ENCODE results near the gene SDHA. TPM values are rescaled to one million over a fixed set of nuclear protein-coding genes. Genes with fewer than 3 reads are reported as not detected.
"Not testable (repeated sequence)": the region's sequence is repeated elsewhere in the genome, so short reads cannot be mapped to it uniquely, and the experiment has no call there.

The SDHA gene
- total RNA-seq, 2 experiments from 2014 or later, result 144 to 150 TPM

- H3K36me3 Mint-ChIP-seq (ENCODE audit: low read depth), result peaks cover 28% of the 10 kb centered on the region
- DNase-seq, result no peak
- no peak overlapping the region for H3K4me3 Mint-ChIP-seq
- ChIA-PET CTCF (no interaction called here), POLR2A (no interaction called here)
- peaks cover 5% of the 10 kb centered on the region for H3K4me1 Mint-ChIP-seq
- H3K27ac Mint-ChIP-seq, result no peak overlapping the region
- no peaks in the 10 kb centered on the region for H3K27me3 Mint-ChIP-seq
- no peaks in the 10 kb centered on the region for H3K9me3 Mint-ChIP-seq
These were observed 11.1 kb upstream of the SDHA start for GRCh38 chr5:206927-207536.

GRCh38 chr5:207599-207998 is 10.5 kb upstream of the SDHA start:
- H3K9me3 Mint-ChIP-seq, result no peaks in the 10 kb centered on the region
- ChIA-PET POLR2A (no interaction called here), CTCF (no interaction called here)
- H3K36me3 Mint-ChIP-seq (ENCODE audit: low read depth), result peaks cover 27% of the 10 kb centered on the region
- peaks cover 5% of the 10 kb centered on the region for H3K4me1 Mint-ChIP-seq
- no peak for DNase-seq
- H3K27ac Mint-ChIP-seq, result no peak overlapping the region
- no peaks in the 10 kb centered on the region for H3K27me3 Mint-ChIP-seq
- H3K4me3 Mint-ChIP-seq, result no peak overlapping the region

GRCh38 chr5:208449-209114 is 9.5 kb upstream of the SDHA start:
- Mint-ChIP-seq H3K36me3 (ENCODE audit: low read depth) (peaks cover 26% of the 10 kb centered on the region), H3K27ac (no peak overlapping the region), H3K4me3 (no peak overlapping the region), H3K9me3 (no peaks in the 10 kb centered on the region), H3K27me3 (no peaks in the 10 kb centered on the region), H3K4me1 (peaks cover 5% of the 10 kb centered on the region)
- POLR2A ChIA-PET, result interaction anchor here (0.6 kb wide), 1 partner anchor 336 kb away, joined by 3 read pairs; no protein-coding TSS in a partner anchor
- no peak for DNase-seq
- CTCF ChIA-PET, result no interaction called here

- Mint-ChIP-seq H3K4me3 (no peak overlapping the region), H3K27ac (no peak overlapping the region), H3K4me1 (peaks cover 36% of the 10 kb centered on the region), H3K9me3 (no peaks in the 10 kb centered on the region), H3K36me3 (ENCODE audit: low read depth) (peaks cover 31% of the 10 kb centered on the region), H3K27me3 (no peaks in the 10 kb centered on the region)
- POLR2A ChIA-PET, result no interaction called here
- CTCF ChIA-PET, result interaction anchor here (1.2 kb wide), 1 partner anchor 25 kb away, joined by 4 read pairs; no protein-coding TSS in a partner anchor
- DNase-seq, result no peak
These were observed 4.2 kb upstream of the SDHA start for GRCh38 chr5:213803-214395.

GRCh38 chr5:215256-215655 is 2.9 kb upstream of the SDHA start:
- DNase-seq, H3K27me3 Mint-ChIP-seq, CTCF ChIA-PET, H3K9me3 Mint-ChIP-seq, POLR2A ChIA-PET, H3K4me3 Mint-ChIP-seq: not testable (repeated sequence)
- Mint-ChIP-seq H3K36me3 (ENCODE audit: low read depth) (peaks cover 33% of the 10 kb centered on the region), H3K27ac (peak overlapping the region; percentile 56), H3K4me1 (peaks cover 36% of the 10 kb centered on the region)

- H3K27me3 Mint-ChIP-seq, DNase-seq, H3K9me3 Mint-ChIP-seq, H3K27ac Mint-ChIP-seq, POLR2A ChIA-PET, CTCF ChIA-PET, H3K4me3 Mint-ChIP-seq: not testable (repeated sequence)
- peaks cover 32% of the 10 kb centered on the region for H3K36me3 Mint-ChIP-seq (ENCODE audit: low read depth)
- peaks cover 41% of the 10 kb centered on the region for H3K4me1 Mint-ChIP-seq
These were observed 2.0 kb upstream of the SDHA start for GRCh38 chr5:216076-216475.

- Mint-ChIP-seq H3K4me3 (peak overlapping the region; percentile 90), H3K4me1 (peaks cover 64% of the 10 kb centered on the region), H3K9me3 (no peaks in the 10 kb centered on the region), H3K36me3 (ENCODE audit: low read depth) (peaks cover 45% of the 10 kb centered on the region), H3K27ac (peak overlapping the region; percentile 94), H3K27me3 (no peaks in the 10 kb centered on the region)
- ChIA-PET CTCF (interaction anchor here (1.0 to 2.0 kb wide), 6 partner anchors 27 to 228 kb away, joined by 3 to 11 read pairs (median 4); partner anchors contain the start of genes LRRC14B and PDCD6), POLR2A (interaction anchor here (1.0 to 3.0 kb wide), 16 partner anchors 13 to 309 kb away, joined by 3 to 28 read pairs (median 3); partner anchors contain the start of genes LRRC14B and PDCD6)
- peak; percentile 34 for DNase-seq
These were observed 554 bp downstream of the SDHA start for GRCh38 chr5:218457-219291.

- CTCF ChIA-PET, result interaction anchor here (1.2 to 1.3 kb wide), 3 partner anchors 28 to 227 kb away, joined by 4 to 5 read pairs (median 4); partner anchors contain the start of genes LRRC14B and PDCD6
- H3K4me3 Mint-ChIP-seq, result peak overlapping the region; percentile 90
- H3K9me3 Mint-ChIP-seq, result no peaks in the 10 kb centered on the region
- DNase-seq, result peak; percentile 39
- H3K27me3 Mint-ChIP-seq, result no peaks in the 10 kb centered on the region
- H3K36me3 Mint-ChIP-seq (ENCODE audit: low read depth), result peaks cover 45% of the 10 kb centered on the region
- H3K4me1 Mint-ChIP-seq, result peaks cover 61% of the 10 kb centered on the region
- H3K27ac Mint-ChIP-seq, result peak overlapping the region; percentile 94
- POLR2A ChIA-PET, result interaction anchor here (1.0 to 3.0 kb wide), 13 partner anchors 12 to 220 kb away, joined by 3 to 28 read pairs (median 4); partner anchors contain the start of genes LRRC14B and PDCD6
These were observed 1.3 kb downstream of the SDHA start for GRCh38 chr5:219460-219863.

- Mint-ChIP-seq H3K4me3 (peak overlapping the region; percentile 90), H3K4me1 (peaks cover 58% of the 10 kb centered on the region), H3K27ac (peak overlapping the region; percentile 94), H3K36me3 (ENCODE audit: low read depth) (peaks cover 45% of the 10 kb centered on the region), H3K9me3 (no peaks in the 10 kb centered on the region), H3K27me3 (no peaks in the 10 kb centered on the region)
- CTCF ChIA-PET, result interaction anchor here (1.2 to 1.3 kb wide), 2 partner anchors 29 to 51 kb away, joined by 4 to 5 read pairs; partner anchors contain the start of genes LRRC14B and PDCD6
- POLR2A ChIA-PET, result interaction anchor here (1.0 to 3.0 kb wide), 11 partner anchors 12 to 220 kb away, joined by 3 to 28 read pairs (median 6); partner anchors contain the start of genes LRRC14B and PDCD6
- DNase-seq, result no peak
These were observed 1.9 kb downstream of the SDHA start for GRCh38 chr5:219991-220390.

- DNase-seq, H3K27me3 Mint-ChIP-seq, H3K27ac Mint-ChIP-seq, H3K4me3 Mint-ChIP-seq, POLR2A ChIA-PET, CTCF ChIA-PET, H3K9me3 Mint-ChIP-seq: not testable (repeated sequence)
- H3K4me1 Mint-ChIP-seq, result peaks cover 39% of the 10 kb centered on the region
- H3K36me3 Mint-ChIP-seq (ENCODE audit: low read depth), result peaks cover 53% of the 10 kb centered on the region
These were observed 5.0 kb downstream of the SDHA start for GRCh38 chr5:222951-223715.

GRCh38 chr5:223791-224190 is 5.7 kb downstream of the SDHA start:
- Mint-ChIP-seq H3K4me3 (no peak overlapping the region), H3K36me3 (ENCODE audit: low read depth) (peaks cover 57% of the 10 kb centered on the region), H3K27me3 (no peaks in the 10 kb centered on the region), H3K27ac (no peak overlapping the region), H3K9me3 (no peaks in the 10 kb centered on the region), H3K4me1 (peaks cover 39% of the 10 kb centered on the region)
- ChIA-PET CTCF (no interaction called here), POLR2A (no interaction called here)
- no peak for DNase-seq

GRCh38 chr5:225334-225733 is 7.2 kb downstream of the SDHA start:
- Mint-ChIP-seq H3K4me3 (no peak overlapping the region), H3K9me3 (no peaks in the 10 kb centered on the region), H3K4me1 (peaks cover 36% of the 10 kb centered on the region), H3K27ac (no peak overlapping the region), H3K27me3 (no peaks in the 10 kb centered on the region), H3K36me3 (ENCODE audit: low read depth) (peaks cover 64% of the 10 kb centered on the region)
- CTCF ChIA-PET, result no interaction called here
- POLR2A ChIA-PET, result no interaction called here
- DNase-seq, result no peak
